HCT116 (cell line): ENCODE data around the gene KIAA1549. TPM values are rescaled to one million over a fixed set of nuclear protein-coding genes. Genes with fewer than 3 reads are reported as not detected.

Experiments used
- ATAC-seq: fragments of 200-7000 bp; cut with Tn5 transposase; 2 replicates; pipeline ENCODE4 v1.9.1; 2020; ENCODE audit warnings: mild to moderate bottlenecking, moderate library complexity
- BruUV-seq: library from RNA; stranded (reverse); fragments of 400-500 nt; replicated peaks from 2 replicates; lab custom pipeline; 2021; lab: Mats Ljungman, UMichigan
- CTCF ChIA-PET: fragments of 300-600 bp; sonication (Branson Sonifier 250); formaldehyde crosslinking; loops from one replicate; lab custom pipeline; 2021; ENCODE audit warnings: antibody characterized with exemption; lab: Charles Lee
- POLR2A ChIA-PET: fragments of 300-600, 350-600 bp; sonication (Branson Sonifier 250); formaldehyde crosslinking; loops from one replicate; lab custom pipeline; 2021; ENCODE audit warnings: antibody characterized with exemption; lab: Charles Lee
- RAD21 ChIA-PET, 2 experiments: fragments of 300-600 bp; sonication (Branson Sonifier 250); formaldehyde crosslinking; loops; one replicate each; lab custom pipeline; 2023; ENCODE audit warnings: low total read pairs in 2 of 2; ENCODE audit not compliant: uncharacterized antibody in 2 of 2, unreplicated experiment in 2 of 2, low non-redundant PET in 1 of 2; lab: Charles Lee
- DNase-seq: peaks from one replicate; pipeline ENCODE4 v3.0.0-alpha.2; 2010; ENCODE audit warnings: low read depth, low spot score
- H2AFZ ChIP-seq: fragments of 200-600 bp; shearing (Covaris generic), sonication (generic); 2 replicates; pipeline ENCODE4 v1.6.1; 2017; ENCODE audit warnings: low read depth, mixed run types, mixed read lengths, antibody characterized with exemption, low read length; ENCODE audit not compliant: poor library complexity, severe bottlenecking
- H3K27ac ChIP-seq: 2 replicates; pipeline ENCODE4 v1.5.1; 2012; ENCODE audit warnings: low read depth, low read length
- H3K27me3 ChIP-seq: fragments of 200-600 bp; sonication (generic); 2 replicates; pipeline ENCODE4 v1.6.1; 2016; ENCODE audit warnings: mixed run types, low read length, mixed read lengths; ENCODE audit not compliant: insufficient read depth
- H3K36me3 ChIP-seq, 2 experiments: fragments of 200-500 bp in 1 of 2; fragments of 200-600 bp in 1 of 2; sonication (Bioruptor generic) in 1 of 2; sonication (generic) in 1 of 2; 2 replicates each; pipeline versions ENCODE4 v1.5.1 to v1.6.1; 2014 to 2016; ENCODE audit warnings: low read length in 2 of 2, inconsistent platforms in 1 of 2, mixed read lengths in 1 of 2, mixed run types in 1 of 2; ENCODE audit not compliant: insufficient read depth in 2 of 2, control insufficient read depth in 1 of 2
- H3K4me1 ChIP-seq, 2 experiments: fragments of 200-600 bp in 1 of 2; sonication (generic) in 1 of 2; 2 replicates each; pipeline versions ENCODE4 v1.5.1 to v1.6.1; 2012 to 2017; ENCODE audit warnings: low read length in 2 of 2, inconsistent platforms in 1 of 2, mild to moderate bottlenecking in 1 of 2, mixed read lengths in 1 of 2, mixed run types in 1 of 2, moderate library complexity in 1 of 2; ENCODE audit not compliant: insufficient read depth in 2 of 2, control insufficient read depth in 1 of 2
- H3K4me2 ChIP-seq: fragments of 200-600 bp; sonication (generic); 2 replicates; pipeline ENCODE4 v1.6.1; 2017; ENCODE audit warnings: mixed run types, low read length, mixed read lengths
- H3K4me3 ChIP-seq, 2 experiments: fragments of 200-600 bp in 1 of 2; sonication (generic) in 1 of 2; replicated peaks in 1 of 2; 2 replicates each; pipeline ENCODE4 v1.5.1; 2011 to 2016; ENCODE audit warnings: low read length in 2 of 2, control low read depth in 1 of 2, low read depth in 1 of 2, mild to moderate bottlenecking in 1 of 2, mixed read lengths in 1 of 2, mixed run types in 1 of 2
- H3K79me2 ChIP-seq: fragments of 200-600 bp; sonication (generic); 2 replicates; pipeline ENCODE4 v1.6.1; 2017; ENCODE audit warnings: mild to moderate bottlenecking, mixed run types, low read length, moderate library complexity, mixed read lengths; ENCODE audit not compliant: insufficient read depth
- H3K9ac ChIP-seq: fragments of 200-600 bp; sonication (generic); 2 replicates; pipeline ENCODE4 v1.6.1; 2016; ENCODE audit warnings: low read length, mixed read lengths
- H3K9me2 ChIP-seq: fragments of 200-600 bp; sonication (generic), shearing (Covaris generic); 2 replicates; pipeline ENCODE4 v1.6.1; 2017; ENCODE audit warnings: mixed run types, mild to moderate bottlenecking, moderate library complexity; ENCODE audit not compliant: insufficient read depth
- H3K9me3 ChIP-seq, 2 experiments: fragments of 200-500 bp in 1 of 2; fragments of 200-600 bp in 1 of 2; sonication (Bioruptor generic) in 1 of 2; sonication (generic) in 1 of 2; 2 replicates each; pipeline ENCODE4 v1.6.1; 2014 to 2017; ENCODE audit warnings: low read length in 2 of 2, mixed read lengths in 2 of 2, inconsistent platforms in 1 of 2, low read depth in 1 of 2, mild to moderate bottlenecking in 1 of 2, mixed run types in 1 of 2, moderate library complexity in 1 of 2; ENCODE audit not compliant: control insufficient read depth in 1 of 2, insufficient read depth in 1 of 2
- H4K20me1 ChIP-seq: fragments of 200-600 bp; sonication (generic), shearing (Covaris generic); 2 replicates; pipeline ENCODE4 v1.6.1; 2017; ENCODE audit warnings: mixed run types, mild to moderate bottlenecking, moderate library complexity; ENCODE audit not compliant: insufficient read depth
- ATF3 ChIP-seq: IDR thresholded peaks from 2 replicates; pipeline ENCODE4 v1.6.1; 2012
- CBX3 ChIP-seq: IDR thresholded peaks from 2 replicates; pipeline ENCODE4 v1.6.1; 2012; ENCODE audit warnings: low read depth
- CEBPB ChIP-seq: IDR thresholded peaks from 2 replicates; pipeline ENCODE4 v1.6.1; 2012; ENCODE audit warnings: low read depth
- ELF1 ChIP-seq: IDR thresholded peaks from 2 replicates; pipeline ENCODE4 v1.6.1; 2012; ENCODE audit warnings: low read depth, borderline replicate concordance
- EZH2 ChIP-seq: fragments of 200-600 bp; sonication (generic); IDR thresholded peaks from 2 replicates; pipeline ENCODE4 v1.6.1; 2017; ENCODE audit warnings: antibody characterized with exemption, mixed run types
- EZH2phosphoT487 ChIP-seq: fragments of 200-600 bp; IDR thresholded peaks from 2 replicates; pipeline ENCODE4 v1.6.1; 2018; ENCODE audit warnings: antibody characterized with exemption, borderline replicate concordance
- FOSL1 ChIP-seq: IDR thresholded peaks from 2 replicates; pipeline ENCODE4 v1.6.1; 2012; ENCODE audit warnings: low read depth
- MAX ChIP-seq: IDR thresholded peaks from 2 replicates; pipeline ENCODE4 v1.6.1; 2012
- POLR2A ChIP-seq: IDR thresholded peaks from 2 replicates; pipeline ENCODE4 v1.7.0; 2011; ENCODE audit warnings: borderline replicate concordance; ENCODE audit not compliant: insufficient read depth, insufficient read length; ENCODE audit errors: extremely low read depth
- POLR2AphosphoS5 ChIP-seq: IDR thresholded peaks from 2 replicates; pipeline ENCODE4 v1.6.1; 2011; ENCODE audit warnings: mild to moderate bottlenecking, low read depth, low read length, moderate library complexity
- SIN3A ChIP-seq: IDR thresholded peaks from 2 replicates; pipeline ENCODE4 v1.6.1; 2012; ENCODE audit warnings: low read depth
- SP1 ChIP-seq: IDR thresholded peaks from 2 replicates; pipeline ENCODE4 v1.6.1; 2012; ENCODE audit warnings: low read depth
- SRF ChIP-seq: IDR thresholded peaks from 2 replicates; pipeline ENCODE4 v1.6.1; 2012; ENCODE audit warnings: low read depth
- TCF7L2 ChIP-seq: IDR thresholded peaks from 2 replicates; pipeline ENCODE4 v1.7.0; 2011; ENCODE audit warnings: borderline replicate concordance, inconsistent platforms; ENCODE audit not compliant: insufficient read depth, insufficient read length; ENCODE audit errors: extremely low read depth
- ZBTB33 ChIP-seq: IDR thresholded peaks from 2 replicates; pipeline ENCODE4 v1.6.1; 2011; ENCODE audit warnings: mild to moderate bottlenecking, low read length, moderate library complexity; ENCODE audit not compliant: insufficient replicate concordance; ENCODE audit errors: extremely low read depth
- ZFX ChIP-seq: fragments of 450-650 bp; IDR thresholded peaks from 2 replicates; pipeline ENCODE4 v1.6.1; 2017
- ZNF274 ChIP-seq: fragments of 200-500 bp; sonication (Bioruptor generic); IDR thresholded peaks from 2 replicates; pipeline ENCODE4 v1.6.1; 2014; ENCODE audit warnings: mild to moderate bottlenecking, low read depth, low read length, inconsistent platforms
- intact Hi-C: fragments of 100-400 bp; cut with micrococcal nuclease; formaldehyde crosslinking; loops from 2 replicates; pipeline ENCODE4 v1.10.0; 2022
- total RNA-seq: library from RNA; stranded (reverse); gene quantifications from one replicate; pipeline ENCODE4 v1.2.1, GENCODE V29; 2021; ENCODE audit not compliant: unreplicated experiment

KIAA1549 gene
- total RNA-seq, 1 experiment from 2014 or later: 3.9 TPM

- H2AFZ ChIP-seq: no peak overlapping the region
- H3K9me3 ChIP-seq: no peaks in the 10 kb centered on the region
- no peaks in the 10 kb centered on the region for H3K9me2 ChIP-seq
- BruUV-seq: no TSS peak
- peaks cover 4% of the 10 kb centered on the region; the same call in 1 of the 2 replicates for H3K79me2 ChIP-seq
- H3K4me3 ChIP-seq: no peak overlapping the region
- DNase-seq: no peak
- no peaks in the 10 kb centered on the region for H4K20me1 ChIP-seq
- H3K27ac ChIP-seq: no peak overlapping the region
- no peak overlapping the region for H3K9ac ChIP-seq
- no peak overlapping the region for H3K4me2 ChIP-seq
- TF ChIP-seq ZNF274: no peak
- TF ChIP-seq POLR2A: no peak
- TF ChIP-seq TCF7L2: no peak
- no peak for TF ChIP-seq SRF
- no peak for TF ChIP-seq FOSL1
- no peak for TF ChIP-seq ATF3
- no peak for TF ChIP-seq CBX3
- no peak for TF ChIP-seq EZH2
- no peak for TF ChIP-seq CEBPB
- no peaks in the 10 kb centered on the region for H3K36me3 ChIP-seq
- no peaks in the 10 kb centered on the region; a peak in 1 of 4 replicates for H3K4me1 ChIP-seq
- no peaks in the 10 kb centered on the region for H3K27me3 ChIP-seq
- ChIA-PET RAD21 (no interaction called here), POLR2A (no interaction called here), CTCF (no interaction called here)
- intact Hi-C loops: no loop called here
- ATAC-seq: no peak
Measured at GRCh38 chr7:138958391-138958956, 22.7 kb downstream of the KIAA1549 start.

- ChIA-PET RAD21 (no interaction called here), POLR2A (no interaction called here), CTCF (no interaction called here)
- H3K9me2 ChIP-seq: no peaks in the 10 kb centered on the region
- H3K4me1 ChIP-seq: no peaks in the 10 kb centered on the region; a peak in 1 of 4 replicates
- H2AFZ ChIP-seq: no peak overlapping the region
- peaks cover 4% of the 10 kb centered on the region; the same call in 1 of the 2 replicates for H3K79me2 ChIP-seq
- DNase-seq (no peak), ATAC-seq (no peak)
- no peak overlapping the region for H3K9ac ChIP-seq
- H3K27me3 ChIP-seq: no peaks in the 10 kb centered on the region
- no peak overlapping the region for H3K4me2 ChIP-seq
- BruUV-seq: no TSS peak
- intact Hi-C loops: no loop called here
- no peaks in the 10 kb centered on the region for H3K9me3 ChIP-seq
- H4K20me1 ChIP-seq: no peaks in the 10 kb centered on the region
- no peak overlapping the region for H3K4me3 ChIP-seq
- no peak overlapping the region for H3K27ac ChIP-seq
- no peaks in the 10 kb centered on the region for H3K36me3 ChIP-seq
- TF ChIP-seq POLR2AphosphoS5: no peak
- no peak for TF ChIP-seq FOSL1
- no peak for TF ChIP-seq EZH2phosphoT487
- no peak for TF ChIP-seq CEBPB
- TF ChIP-seq ELF1: no peak
- TF ChIP-seq CBX3: no peak
- no peak for TF ChIP-seq POLR2A
- TF ChIP-seq SP1: no peak
- TF ChIP-seq TCF7L2: no peak
- no peak for TF ChIP-seq ZFX
- no peak for TF ChIP-seq ZBTB33
- no peak for TF ChIP-seq MAX
- TF ChIP-seq SIN3A: no peak
- no peak for TF ChIP-seq SRF
Measured at GRCh38 chr7:138957753-138958390, 23.3 kb downstream of the KIAA1549 start.
